GM12874 (cell line): ENCODE data around the gene XCR1.

ENCODE experiments used
- TF ChIP-seq, protein P1 (sequence below): IDR thresholded peaks from 2 replicates; pipeline ENCODE4 v1.5.1; 2011; ENCODE audit warnings: low read depth, mild to moderate bottlenecking, control low read depth, low read length, moderate library complexity; ENCODE audit not compliant: insufficient read depth

XCR1 gene, protein sequence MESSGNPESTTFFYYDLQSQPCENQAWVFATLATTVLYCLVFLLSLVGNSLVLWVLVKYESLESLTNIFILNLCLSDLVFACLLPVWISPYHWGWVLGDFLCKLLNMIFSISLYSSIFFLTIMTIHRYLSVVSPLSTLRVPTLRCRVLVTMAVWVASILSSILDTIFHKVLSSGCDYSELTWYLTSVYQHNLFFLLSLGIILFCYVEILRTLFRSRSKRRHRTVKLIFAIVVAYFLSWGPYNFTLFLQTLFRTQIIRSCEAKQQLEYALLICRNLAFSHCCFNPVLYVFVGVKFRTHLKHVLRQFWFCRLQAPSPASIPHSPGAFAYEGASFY

DNA sequence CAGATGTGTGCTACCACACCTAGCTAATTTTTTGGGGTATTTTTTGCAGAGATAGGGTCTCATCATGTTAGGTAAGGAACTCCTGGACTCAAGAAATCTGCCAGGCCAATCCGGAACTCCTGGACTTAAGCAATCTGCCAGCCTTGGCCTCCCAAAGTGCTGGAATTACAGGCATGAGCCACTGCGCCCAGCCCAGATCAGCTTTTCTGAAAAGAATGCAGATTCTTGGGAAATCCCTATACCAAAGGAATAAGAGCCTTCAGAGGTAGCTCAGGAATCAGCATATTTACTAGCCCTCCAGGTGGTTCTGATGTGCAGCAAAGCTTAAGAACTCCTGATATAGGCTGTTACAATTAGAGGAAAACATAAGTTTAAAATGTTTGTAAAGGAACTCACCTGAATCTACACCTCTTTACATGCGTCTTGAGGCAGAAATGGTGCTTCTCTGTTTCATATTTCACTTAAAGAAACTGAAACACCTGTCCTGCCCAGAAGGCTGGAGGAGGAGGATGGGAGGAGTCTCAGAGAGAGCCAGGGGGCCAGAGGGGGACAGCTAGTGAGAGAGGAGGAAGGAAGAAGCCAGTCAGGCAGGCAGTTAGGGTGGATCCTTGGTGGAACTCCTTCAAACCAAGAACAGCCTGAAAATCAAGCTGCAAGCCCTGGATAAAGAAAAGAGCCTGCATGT lies at the start of gene XCR1:
TSS of gene XCR1 (minus strand) at position 463 of the 685 bp plus-strand sequence. CDS start 5,536 bp downstream, outside the sequence.
- TF ChIP-seq, protein P1, sequence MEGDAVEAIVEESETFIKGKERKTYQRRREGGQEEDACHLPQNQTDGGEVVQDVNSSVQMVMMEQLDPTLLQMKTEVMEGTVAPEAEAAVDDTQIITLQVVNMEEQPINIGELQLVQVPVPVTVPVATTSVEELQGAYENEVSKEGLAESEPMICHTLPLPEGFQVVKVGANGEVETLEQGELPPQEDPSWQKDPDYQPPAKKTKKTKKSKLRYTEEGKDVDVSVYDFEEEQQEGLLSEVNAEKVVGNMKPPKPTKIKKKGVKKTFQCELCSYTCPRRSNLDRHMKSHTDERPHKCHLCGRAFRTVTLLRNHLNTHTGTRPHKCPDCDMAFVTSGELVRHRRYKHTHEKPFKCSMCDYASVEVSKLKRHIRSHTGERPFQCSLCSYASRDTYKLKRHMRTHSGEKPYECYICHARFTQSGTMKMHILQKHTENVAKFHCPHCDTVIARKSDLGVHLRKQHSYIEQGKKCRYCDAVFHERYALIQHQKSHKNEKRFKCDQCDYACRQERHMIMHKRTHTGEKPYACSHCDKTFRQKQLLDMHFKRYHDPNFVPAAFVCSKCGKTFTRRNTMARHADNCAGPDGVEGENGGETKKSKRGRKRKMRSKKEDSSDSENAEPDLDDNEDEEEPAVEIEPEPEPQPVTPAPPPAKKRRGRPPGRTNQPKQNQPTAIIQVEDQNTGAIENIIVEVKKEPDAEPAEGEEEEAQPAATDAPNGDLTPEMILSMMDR = no peak

DNA sequence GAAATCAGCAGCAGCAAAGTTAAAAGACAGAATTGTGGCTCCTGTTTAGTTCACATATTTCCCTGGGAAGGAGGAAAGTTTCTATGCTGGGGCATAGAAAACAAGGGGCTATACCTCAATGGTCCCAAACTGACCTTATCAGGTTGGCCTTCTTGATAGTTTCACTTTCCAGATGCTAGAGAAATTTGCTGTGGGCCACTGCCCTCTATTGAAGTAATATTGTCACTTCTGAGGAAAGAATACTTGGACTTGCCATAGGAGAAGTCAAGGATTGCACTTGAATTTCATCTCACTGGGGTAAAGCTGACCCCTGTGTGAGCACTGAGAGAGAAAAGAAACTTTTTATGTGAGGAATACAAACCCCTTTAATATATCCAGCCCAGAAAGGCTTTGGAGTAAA lies 49.3 kb upstream of the XCR1 start:
- TF ChIP-seq, protein P1 = peak; percentile 25; the same call in 1 of the 2 replicates

DNA sequence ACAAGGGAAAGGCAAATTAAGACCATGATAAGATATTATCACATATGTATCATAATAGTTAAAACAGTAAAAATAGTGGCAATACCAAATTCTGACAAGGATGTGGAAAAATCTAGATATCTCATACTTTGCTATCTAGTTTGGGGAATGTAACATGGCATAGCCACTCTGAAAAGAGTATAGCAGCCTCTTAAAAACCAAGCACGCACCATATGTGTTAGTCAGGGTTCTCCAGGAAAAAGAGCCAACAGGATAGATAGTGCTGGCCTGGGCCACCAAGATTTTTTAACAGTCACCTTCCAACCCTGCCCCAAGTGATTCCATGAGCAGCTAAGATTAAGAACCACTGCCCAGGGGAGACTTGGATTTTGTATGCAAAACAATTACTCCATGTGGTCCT lies 48.5 kb upstream of the XCR1 start:
- TF ChIP-seq, protein P1 = no peak

DNA sequence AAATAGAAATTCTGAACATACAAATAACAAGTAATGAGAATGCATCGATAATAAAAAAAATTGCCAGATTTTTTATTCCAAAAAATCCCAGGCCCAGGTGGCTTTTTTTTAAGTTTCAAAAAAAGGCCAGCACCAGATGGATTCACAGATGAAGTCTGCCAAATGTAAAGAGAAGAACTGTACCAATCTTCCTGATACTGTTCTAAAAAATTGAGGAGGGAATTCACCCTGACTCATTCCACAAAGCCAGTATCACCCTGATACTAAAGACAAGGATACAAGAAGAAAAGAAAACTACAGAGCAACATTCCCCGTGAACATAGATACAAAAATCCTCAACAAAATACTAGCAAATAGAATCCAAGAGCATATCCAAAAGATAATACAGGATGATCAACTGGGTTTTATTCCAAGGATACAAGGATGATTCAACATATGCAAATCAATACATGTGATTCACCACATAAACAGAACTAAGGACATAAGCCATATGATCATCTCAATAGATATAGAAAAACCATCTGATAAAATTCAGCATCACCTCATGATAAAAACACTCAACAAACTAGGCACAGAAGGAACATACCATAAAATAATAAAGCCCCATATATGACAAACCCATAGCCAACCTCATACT lies 44.1 kb upstream of the XCR1 start:
- TF ChIP-seq, protein P1 = no peak

DNA sequence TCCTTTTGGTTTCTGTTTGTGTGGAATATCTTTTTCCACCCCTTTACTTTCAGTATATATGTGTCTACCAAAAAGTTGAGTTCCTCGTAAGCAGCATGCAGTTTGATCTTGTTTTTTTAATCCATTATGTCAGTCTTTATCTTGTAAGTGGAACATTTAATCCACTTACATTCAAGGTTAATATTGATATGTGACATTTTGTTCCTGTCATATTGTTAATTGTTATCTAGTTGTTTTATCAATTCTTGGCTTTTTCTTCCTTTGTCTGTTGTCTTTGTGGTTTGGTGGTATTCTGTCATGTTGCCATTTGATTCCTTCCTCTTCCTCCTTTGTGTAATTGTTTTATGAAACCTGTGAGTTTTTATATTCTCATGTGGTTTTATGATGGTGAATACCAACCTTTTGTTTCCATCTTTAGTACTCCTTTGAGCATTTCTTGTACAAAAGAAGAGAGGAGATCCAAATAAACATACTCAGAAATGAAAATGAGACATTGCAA lies 43.4 kb upstream of the XCR1 start:
- TF ChIP-seq, protein P1 = no peak

DNA sequence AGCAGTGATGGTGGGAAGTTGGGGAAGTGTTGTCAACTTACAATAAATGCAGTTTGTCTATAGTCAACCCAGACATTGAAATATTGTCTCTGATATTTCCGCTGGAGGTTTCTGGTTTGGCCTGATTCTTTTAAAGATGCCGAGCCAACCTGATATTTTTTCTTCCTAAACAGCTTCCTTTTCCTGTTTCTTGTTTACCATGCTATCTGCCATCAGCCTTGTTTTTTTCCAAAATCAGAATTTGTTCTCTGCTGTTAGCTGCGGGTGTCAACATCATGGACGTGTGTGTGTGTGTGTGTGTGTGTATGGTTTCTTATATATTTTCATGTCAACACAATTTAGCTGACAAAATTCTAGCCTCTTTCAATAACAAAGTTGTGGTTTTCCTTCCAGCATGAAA lies 41.2 kb upstream of the XCR1 start:
- TF ChIP-seq, protein P1 = no peak

DNA sequence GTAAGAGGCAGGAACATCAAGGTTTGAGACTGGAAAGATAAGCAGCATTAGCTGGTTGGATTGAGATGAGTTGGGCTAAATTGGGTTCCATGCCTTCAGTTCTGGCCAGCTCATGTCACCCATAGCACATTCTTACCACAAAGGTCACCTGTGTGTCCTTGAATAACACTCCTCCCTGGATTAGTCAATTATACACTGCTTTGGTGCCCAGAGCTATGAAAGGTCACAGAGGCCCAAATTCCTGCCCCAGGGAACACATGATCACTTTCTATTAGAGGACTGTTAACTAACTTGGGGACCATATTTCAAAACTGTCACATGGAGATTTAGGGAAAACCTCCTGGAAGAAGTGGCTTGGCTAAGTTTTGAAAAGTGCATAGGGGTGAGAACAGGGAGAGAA lies 40.1 kb upstream of the XCR1 start:
- TF ChIP-seq, protein P1 = no peak
